Esophagus muscularis mucosa (tissue), 3 donors: ENCODE data around the gene ARHGAP4.

ENCODE experiments used
- POLR2A ChIP-seq: fragments of 450-650 bp; IDR thresholded peaks from one replicate; pipeline ENCODE4 v1.6.1; 2017; ENCODE audit warnings: antibody characterized with exemption, moderate library complexity, mild to moderate bottlenecking, low read depth
- POLR2AphosphoS5 ChIP-seq, 2 donors: sonication (generic); formaldehyde crosslinking; IDR thresholded peaks; one replicate each; pipeline ENCODE4 v1.6.1; 2017; ENCODE audit warnings: antibody characterized with exemption in 2 of 2
- TF ChIP-seq, protein P1 (sequence below), 3 experiments: fragments of 200-600 bp in 2 of 3; fragments of 450-650 bp in 1 of 3; sonication (generic) in 2 of 3; IDR thresholded peaks; one replicate each; pipeline ENCODE4 v1.5.1; 2017 to 2019; ENCODE audit warnings: antibody characterized with exemption in 3 of 3, mild to moderate bottlenecking in 2 of 3, moderate library complexity in 1 of 3

DNA sequence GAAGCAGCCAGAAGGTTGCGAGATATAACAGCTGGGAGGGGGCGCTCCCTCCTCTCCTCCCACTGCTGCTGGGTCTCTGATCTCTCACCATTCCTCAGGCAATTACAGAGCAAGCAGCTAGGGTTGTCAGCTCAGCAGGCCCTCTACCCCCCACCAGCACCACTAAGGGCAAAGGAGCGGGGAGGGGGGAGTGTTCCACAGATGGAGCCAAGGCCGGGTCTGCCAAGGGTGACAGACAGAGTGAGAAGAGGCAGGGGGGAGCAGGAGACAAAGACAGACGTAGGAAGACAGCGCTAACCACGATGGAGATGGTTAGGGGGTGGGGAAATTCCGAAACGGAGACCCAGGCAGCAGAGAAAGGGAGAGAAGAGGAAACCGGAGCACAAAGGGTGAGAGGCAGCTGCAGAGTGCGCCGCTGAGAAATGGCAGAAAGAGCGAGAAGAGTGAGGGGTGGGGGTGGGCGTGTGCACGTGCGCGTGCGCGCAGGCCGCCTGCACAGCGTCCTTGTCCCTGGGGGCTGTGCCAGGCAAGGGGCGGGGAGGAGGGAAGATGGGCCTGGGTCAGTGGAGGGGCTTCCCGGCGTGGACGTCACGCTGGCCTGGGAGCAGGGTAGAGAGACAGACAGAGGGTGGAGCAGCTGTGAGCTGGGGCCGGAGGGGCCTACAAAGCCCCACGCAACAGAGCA, 47.0 kb downstream of the ARHGAP4 start:
- TF ChIP-seq, protein P1, sequence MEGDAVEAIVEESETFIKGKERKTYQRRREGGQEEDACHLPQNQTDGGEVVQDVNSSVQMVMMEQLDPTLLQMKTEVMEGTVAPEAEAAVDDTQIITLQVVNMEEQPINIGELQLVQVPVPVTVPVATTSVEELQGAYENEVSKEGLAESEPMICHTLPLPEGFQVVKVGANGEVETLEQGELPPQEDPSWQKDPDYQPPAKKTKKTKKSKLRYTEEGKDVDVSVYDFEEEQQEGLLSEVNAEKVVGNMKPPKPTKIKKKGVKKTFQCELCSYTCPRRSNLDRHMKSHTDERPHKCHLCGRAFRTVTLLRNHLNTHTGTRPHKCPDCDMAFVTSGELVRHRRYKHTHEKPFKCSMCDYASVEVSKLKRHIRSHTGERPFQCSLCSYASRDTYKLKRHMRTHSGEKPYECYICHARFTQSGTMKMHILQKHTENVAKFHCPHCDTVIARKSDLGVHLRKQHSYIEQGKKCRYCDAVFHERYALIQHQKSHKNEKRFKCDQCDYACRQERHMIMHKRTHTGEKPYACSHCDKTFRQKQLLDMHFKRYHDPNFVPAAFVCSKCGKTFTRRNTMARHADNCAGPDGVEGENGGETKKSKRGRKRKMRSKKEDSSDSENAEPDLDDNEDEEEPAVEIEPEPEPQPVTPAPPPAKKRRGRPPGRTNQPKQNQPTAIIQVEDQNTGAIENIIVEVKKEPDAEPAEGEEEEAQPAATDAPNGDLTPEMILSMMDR (IDR thresholded peaks at IDR 0.05), result no peak
- no peak for TF ChIP-seq POLR2A
- no peak for TF ChIP-seq POLR2AphosphoS5 (IDR thresholded peaks at IDR 0.05)
